ENCODE results near the gene NMT1. TPM values are rescaled to one million over a fixed set of nuclear protein-coding genes. Genes with fewer than 3 reads are reported as not detected.

NMT1 gene
- total RNA-seq, 1 donor from 2014 or later, result 101 TPM

- TF ChIP-seq CTCF (IDR thresholded peaks at IDR 0.05) (peak; percentile 59), EZH2phosphoT487 (IDR thresholded peaks at IDR 0.05) (no peak)
- Mint-ChIP-seq H3K27me3 (ENCODE audit: insufficient read depth, low read depth) (peaks cover 11% of the 10 kb centered on the region), H3K4me1 (peaks cover 23% of the 10 kb centered on the region), H3K9me3 (peaks cover 4% of the 10 kb centered on the region), H3K27ac (no peak overlapping the region), H3K36me3 (peaks cover 2% of the 10 kb centered on the region), H3K4me3 (peak overlapping the region; percentile 85)
- H3K9ac ChIP-seq, result no peak overlapping the region
- H3K4me1 ChIP-seq, result peaks cover 6% of the 10 kb centered on the region
- no peaks in the 10 kb centered on the region for H3K27me3 ChIP-seq
- H2AFZ ChIP-seq (replicated peaks), result peak overlapping the region; percentile 65
- H3K4me3 ChIP-seq, result peak overlapping the region; percentile 84
- peaks cover 25% of the 10 kb centered on the region for H3F3A ChIP-seq (ENCODE audit: low read depth)
- peak; percentile 86 for DNase-seq (ENCODE audit: low spot score)
- H3K79me2 ChIP-seq (ENCODE audit: low read depth), result no peaks in the 10 kb centered on the region
- H3K9me3 ChIP-seq (ENCODE audit: low read depth), result no peaks in the 10 kb centered on the region
- no peaks in the 10 kb centered on the region for H3K36me3 ChIP-seq
- no peak overlapping the region for H3K27ac ChIP-seq
- H4K20me1 ChIP-seq (ENCODE audit: low read depth), result peaks cover 5% of the 10 kb centered on the region
- peak overlapping the region; percentile 86 for H3K4me2 ChIP-seq
These were observed 71.7 kb downstream of the NMT1 start for GRCh38 chr17:45132572-45133463.

GRCh38 chr17:45135192-45135977, 74.3 kb downstream of the NMT1 start, which contains the start of gene ACBD4:
Gene ACBD4 (plus strand): TSS chr17:45135687. CDS start chr17:45136145, 458 bp downstream.
- no peak within 1 kb of the TSS for H3K9ac ChIP-seq
- no peaks in the 10 kb centered on the region for H3K79me2 ChIP-seq (ENCODE audit: low read depth)
- Mint-ChIP-seq H3K4me3 (peak within 1 kb of the TSS; percentile 76), H3K27ac (peak within 1 kb of the TSS; percentile 60), H3K27me3 (ENCODE audit: insufficient read depth, low read depth) (peaks cover 13% of the 10 kb centered on the region), H3K9me3 (peaks cover 4% of the 10 kb centered on the region), H3K4me1 (peaks cover 31% of the 10 kb centered on the region), H3K36me3 (peaks cover 2% of the 10 kb centered on the region)
- H3K4me3 ChIP-seq, result peak within 1 kb of the TSS; percentile 46
- peak within 1 kb of the TSS; percentile 69 for H3K4me2 ChIP-seq
- no peak within 1 kb of the TSS for H2AFZ ChIP-seq (replicated peaks)
- H3K4me1 ChIP-seq, result peaks cover 18% of the 10 kb centered on the region
- peak; percentile 99 for DNase-seq (ENCODE audit: low spot score)
- H3K27me3 ChIP-seq, result no peaks in the 10 kb centered on the region
- no peaks in the 10 kb centered on the region for H3K9me3 ChIP-seq (ENCODE audit: low read depth)
- no peak within 1 kb of the TSS for H3K27ac ChIP-seq
- H3F3A ChIP-seq (ENCODE audit: low read depth), result peaks cover 34% of the 10 kb centered on the region
- TF ChIP-seq CTCF (IDR thresholded peaks at IDR 0.05), result peak; percentile 100
- TF ChIP-seq EZH2phosphoT487 (IDR thresholded peaks at IDR 0.05), result no peak
- TF ChIP-seq EZH2 (IDR thresholded peaks at IDR 0.05), result no peak
- peaks cover 5% of the 10 kb centered on the region for H4K20me1 ChIP-seq (ENCODE audit: low read depth)
- no peaks in the 10 kb centered on the region for H3K36me3 ChIP-seq

- no peak for DNase-seq (ENCODE audit: low spot score)
- Histone ChIP-seq H3K27me3 (no peaks in the 10 kb centered on the region), H4K20me1 (ENCODE audit: low read depth) (peaks cover 5% of the 10 kb centered on the region), H3F3A (ENCODE audit: low read depth) (peaks cover 39% of the 10 kb centered on the region), H3K27ac (no peak overlapping the region), H3K79me2 (ENCODE audit: low read depth) (no peaks in the 10 kb centered on the region), H3K36me3 (no peaks in the 10 kb centered on the region), H3K9ac (no peak overlapping the region), H3K4me1 (peaks cover 18% of the 10 kb centered on the region), H2AFZ (replicated peaks) (no peak overlapping the region), H3K4me3 (peak overlapping the region; percentile 46), H3K9me3 (ENCODE audit: low read depth) (no peaks in the 10 kb centered on the region), H3K4me2 (peak overlapping the region; percentile 69)
- Mint-ChIP-seq H3K9me3 (peaks cover 4% of the 10 kb centered on the region), H3K4me3 (peak overlapping the region; percentile 76), H3K27me3 (ENCODE audit: insufficient read depth, low read depth) (peaks cover 7% of the 10 kb centered on the region), H3K27ac (peak overlapping the region; percentile 60), H3K4me1 (peaks cover 35% of the 10 kb centered on the region), H3K36me3 (peaks cover 2% of the 10 kb centered on the region)
- no peak for TF ChIP-seq EZH2phosphoT487 (IDR thresholded peaks at IDR 0.05)
- TF ChIP-seq CTCF (IDR thresholded peaks at IDR 0.05), result no peak
- no peak for TF ChIP-seq EZH2 (IDR thresholded peaks at IDR 0.05)
These were observed 75.1 kb downstream of the NMT1 start for GRCh38 chr17:45135978-45136791.

All from neural progenitor cell (in vitro differentiated cells).